PC-3 (cell line): ENCODE data around the gene TBC1D8. TPM values are rescaled to one million over a fixed set of nuclear protein-coding genes. Genes with fewer than 3 reads are reported as not detected.
A peak's percentile ranks its signal among the peaks of the same experiment; 100 is the strongest.

Source experiments
- ATAC-seq: fragments of 200-7000 bp; cut with Tn5 transposase; 2 replicates; pipeline ENCODE4 v1.9.1; 2020; ENCODE audit warnings: mild to moderate bottlenecking, moderate library complexity
- BruUV-seq: library from RNA; stranded (reverse); fragments of 400-500 nt; replicated peaks from 2 replicates; lab custom pipeline; 2021; lab: Mats Ljungman, UMichigan
- CTCF ChIA-PET: fragments of 300-600 bp; sonication (Branson Sonifier 250); formaldehyde crosslinking; loops from one replicate; lab custom pipeline; 2022; ENCODE audit warnings: antibody characterized with exemption; lab: Charles Lee
- POLR2A ChIA-PET: fragments of 300-600 bp; sonication (Branson Sonifier 250); formaldehyde crosslinking; loops from one replicate; lab custom pipeline; 2022; ENCODE audit warnings: antibody characterized with exemption; ENCODE audit not compliant: unreplicated experiment; lab: Charles Lee
- DNase-seq: peaks from one replicate; pipeline ENCODE4 v3.0.0-alpha.2; 2015
- H2AFZ ChIP-seq: fragments of 300-600 bp; sonication (generic); 2 replicates; pipeline ENCODE4 v1.6.0; 2016; ENCODE audit warnings: antibody characterized with exemption, low read length
- H3F3A ChIP-seq: fragments of 300-600 bp; sonication (generic); one replicate; pipeline ENCODE4 v1.6.0; 2017; ENCODE audit warnings: antibody characterized with exemption, low read length, control low read depth, mild to moderate bottlenecking; ENCODE audit not compliant: unreplicated experiment
- H3K27ac ChIP-seq: fragments of 300-600 bp; sonication (generic); 2 replicates; pipeline ENCODE4 v1.5.1; 2016; ENCODE audit warnings: mild to moderate bottlenecking, low read length
- H3K27me3 ChIP-seq: fragments of 300-600 bp; sonication (generic); 2 replicates; pipeline ENCODE4 v1.6.1; 2016; ENCODE audit warnings: low read length, mixed read lengths
- H3K36me3 ChIP-seq: fragments of 300-600 bp; sonication (generic); 2 replicates; pipeline ENCODE4 v1.6.1; 2016; ENCODE audit warnings: low read depth, mixed run types, low read length, mixed read lengths
- H3K4me1 ChIP-seq: fragments of 300-600 bp; sonication (generic); 2 replicates; pipeline ENCODE4 v1.5.1; 2016; ENCODE audit warnings: low read length; ENCODE audit not compliant: insufficient read depth
- H3K4me2 ChIP-seq: fragments of 300-600 bp; sonication (generic); 2 replicates; pipeline ENCODE4 v1.6.0; 2016; ENCODE audit warnings: low read length
- H3K4me3 ChIP-seq: fragments of 300-600 bp; sonication (generic); 2 replicates; pipeline ENCODE4 v1.5.1; 2016; ENCODE audit warnings: mild to moderate bottlenecking, low read length, mixed read lengths
- H3K79me2 ChIP-seq: fragments of 300-600 bp; sonication (generic); 2 replicates; pipeline ENCODE4 v1.6.1; 2017; ENCODE audit warnings: low read length, mixed read lengths
- H3K9ac ChIP-seq: fragments of 300-600 bp; sonication (generic); 2 replicates; pipeline ENCODE4 v1.6.0; 2016; ENCODE audit warnings: mild to moderate bottlenecking, low read length
- H3K9me2 ChIP-seq: fragments of 300-600 bp; sonication (generic); replicated peaks from 2 replicates; pipeline ENCODE4 v1.6.1; 2016; ENCODE audit warnings: mixed run types, low read length, mixed read lengths
- H3K9me3 ChIP-seq: fragments of 300-600 bp; sonication (generic); 2 replicates; pipeline ENCODE4 v1.6.1; 2016; ENCODE audit warnings: low read length, mixed read lengths
- H4K20me1 ChIP-seq: fragments of 300-600 bp; sonication (generic); 2 replicates; pipeline ENCODE4 v1.6.1; 2016; ENCODE audit warnings: low read length, mixed read lengths
- EZH2 ChIP-seq: fragments of 300-600 bp; sonication (generic); IDR thresholded peaks from one replicate; pipeline ENCODE4 v1.6.1; 2017; ENCODE audit warnings: antibody characterized with exemption, mild to moderate bottlenecking, low read length; ENCODE audit not compliant: unreplicated experiment
- EZH2phosphoT487 ChIP-seq: fragments of 300-600 bp; sonication (generic); IDR thresholded peaks from 2 replicates; pipeline ENCODE4 v1.6.1; 2018; ENCODE audit warnings: mild to moderate bottlenecking, antibody characterized with exemption, low read length, borderline replicate concordance
- intact Hi-C: fragments of 100-400 bp; cut with micrococcal nuclease; formaldehyde crosslinking; loops from 2 replicates; pipeline ENCODE4 v1.9.0; 2023
- total RNA-seq: library from RNA; depleted of rRNA; stranded (reverse); fragments of >200 nt; gene quantifications from 2 replicates; pipeline ENCODE4 v1.2.3, GENCODE V29; 2014
- TF ChIP-seq, protein P1 (sequence below): fragments of 300-600 bp; sonication (generic); conservative IDR thresholded peaks from 2 replicates; pipeline ENCODE4 v1.5.1; 2017; ENCODE audit warnings: antibody characterized with exemption, low read depth, mild to moderate bottlenecking, low read length

The TBC1D8 gene
- total RNA-seq, 1 experiment from 2014 or later, result 39.7 TPM

- no peak overlapping the region for H2AFZ ChIP-seq
- no peak for ATAC-seq
Measured at GRCh38 chr2:101111262-101111838, 39.8 kb downstream of the TBC1D8 start.

DNA sequence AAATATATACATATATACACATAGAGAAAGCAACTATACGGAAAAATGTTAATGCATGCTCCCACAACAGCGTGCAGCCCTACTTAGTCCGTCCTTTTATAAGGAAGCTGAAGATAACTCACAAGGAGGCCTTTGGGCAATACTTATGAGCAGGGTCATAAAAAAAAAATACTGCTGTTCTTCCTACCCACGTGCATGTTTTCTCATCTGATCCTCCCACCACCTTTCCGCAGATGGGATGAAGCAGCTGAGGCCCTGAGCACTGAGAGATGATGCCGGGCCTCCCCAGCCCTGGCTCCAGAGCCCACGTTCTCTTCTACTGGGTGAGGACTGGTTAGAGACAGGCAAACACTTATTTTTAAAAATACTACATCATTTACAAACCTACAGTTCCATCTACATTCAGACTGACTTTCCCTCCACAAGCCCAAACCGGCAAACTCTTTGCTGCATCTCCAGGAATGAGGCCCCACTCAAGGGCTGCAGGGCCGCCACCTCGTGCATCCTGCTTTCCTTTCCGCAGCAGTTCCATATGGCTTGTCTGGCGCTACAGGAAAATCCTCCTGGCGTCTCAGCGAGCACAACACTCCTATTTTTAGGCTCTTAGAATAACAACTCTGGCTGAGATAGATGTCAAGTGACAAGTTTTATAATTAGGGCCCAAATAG lies 41.6 kb downstream of the TBC1D8 start:
- Histone ChIP-seq H3K9me2 (no peaks in the 10 kb centered on the region), H4K20me1 (peaks cover 37% of the 10 kb centered on the region), H3K27me3 (no peaks in the 10 kb centered on the region), H3K9me3 (no peaks in the 10 kb centered on the region), H2AFZ (no peak overlapping the region), H3K4me3 (no peak overlapping the region), H3K4me1 (peaks cover 65% of the 10 kb centered on the region), H3K4me2 (no peak overlapping the region), H3F3A (peaks cover 9% of the 10 kb centered on the region), H3K79me2 (peaks cover 88% of the 10 kb centered on the region), H3K27ac (no peak overlapping the region), H3K9ac (no peak overlapping the region), H3K36me3 (peaks cover 6% of the 10 kb centered on the region; the same call in 1 of the 2 replicates)
- POLR2A ChIA-PET, result interaction anchor here (0.6 kb wide), 1 partner anchor 44 kb away, joined by 3 read pairs; no protein-coding TSS in a partner anchor
- intact Hi-C loops, result loop anchor here (5.0 kb wide), 2 partner anchors 38 to 72 kb away; no protein-coding TSS in a partner anchor
- no peak for ATAC-seq
- no peak for DNase-seq
- CTCF ChIA-PET, result interaction anchor here (0.5 kb wide), 1 partner anchor 14 kb away, joined by 3 read pairs; no protein-coding TSS in a partner anchor
- TF ChIP-seq EZH2phosphoT487, result no peak
- no peak for TF ChIP-seq EZH2
- TF ChIP-seq, protein P1, sequence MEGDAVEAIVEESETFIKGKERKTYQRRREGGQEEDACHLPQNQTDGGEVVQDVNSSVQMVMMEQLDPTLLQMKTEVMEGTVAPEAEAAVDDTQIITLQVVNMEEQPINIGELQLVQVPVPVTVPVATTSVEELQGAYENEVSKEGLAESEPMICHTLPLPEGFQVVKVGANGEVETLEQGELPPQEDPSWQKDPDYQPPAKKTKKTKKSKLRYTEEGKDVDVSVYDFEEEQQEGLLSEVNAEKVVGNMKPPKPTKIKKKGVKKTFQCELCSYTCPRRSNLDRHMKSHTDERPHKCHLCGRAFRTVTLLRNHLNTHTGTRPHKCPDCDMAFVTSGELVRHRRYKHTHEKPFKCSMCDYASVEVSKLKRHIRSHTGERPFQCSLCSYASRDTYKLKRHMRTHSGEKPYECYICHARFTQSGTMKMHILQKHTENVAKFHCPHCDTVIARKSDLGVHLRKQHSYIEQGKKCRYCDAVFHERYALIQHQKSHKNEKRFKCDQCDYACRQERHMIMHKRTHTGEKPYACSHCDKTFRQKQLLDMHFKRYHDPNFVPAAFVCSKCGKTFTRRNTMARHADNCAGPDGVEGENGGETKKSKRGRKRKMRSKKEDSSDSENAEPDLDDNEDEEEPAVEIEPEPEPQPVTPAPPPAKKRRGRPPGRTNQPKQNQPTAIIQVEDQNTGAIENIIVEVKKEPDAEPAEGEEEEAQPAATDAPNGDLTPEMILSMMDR, result no peak
- no TSS peak for BruUV-seq

More at GRCh38 chr2:101111262-101111838, 39.8 kb downstream of the TBC1D8 start:
- BruUV-seq, result no TSS peak
- intact Hi-C loops, result loop anchor here (5.0 kb wide), 2 partner anchors 36 to 74 kb away; no protein-coding TSS in a partner anchor
- no peak for TF ChIP-seq EZH2phosphoT487
- Histone ChIP-seq H3K4me1 (peaks cover 67% of the 10 kb centered on the region), H3F3A (peaks cover 9% of the 10 kb centered on the region), H3K79me2 (peaks cover 89% of the 10 kb centered on the region), H4K20me1 (peaks cover 28% of the 10 kb centered on the region; the same call in 1 of the 2 replicates), H3K9me3 (no peaks in the 10 kb centered on the region), H3K4me2 (peak overlapping the region; percentile 78; the same call in 1 of the 2 replicates), H3K27ac (peak overlapping the region; percentile 94), H3K9me2 (no peaks in the 10 kb centered on the region), H3K4me3 (no peak overlapping the region), H3K36me3 (peaks cover 6% of the 10 kb centered on the region; the same call in 1 of the 2 replicates), H3K27me3 (no peaks in the 10 kb centered on the region), H3K9ac (no peak overlapping the region)
- POLR2A ChIA-PET, result no interaction called here
- peak; percentile 17 for DNase-seq
- CTCF ChIA-PET, result no interaction called here

- CTCF ChIA-PET, result interaction anchor here (0.6 kb wide), 1 partner anchor 46 kb away, joined by 4 read pairs; no protein-coding TSS in a partner anchor
- TF ChIP-seq, protein P1, result no peak
- TF ChIP-seq EZH2 (no peak), EZH2phosphoT487 (no peak)
- Histone ChIP-seq H3F3A (peaks cover 5% of the 10 kb centered on the region), H2AFZ (no peak overlapping the region), H3K4me1 (peaks cover 61% of the 10 kb centered on the region), H3K9me2 (no peaks in the 10 kb centered on the region), H3K27me3 (no peaks in the 10 kb centered on the region), H3K9ac (no peak overlapping the region), H4K20me1 (peaks cover 45% of the 10 kb centered on the region), H3K4me3 (no peak overlapping the region), H3K27ac (no peak overlapping the region), H3K79me2 (peaks cover 98% of the 10 kb centered on the region), H3K4me2 (no peak overlapping the region), H3K9me3 (no peaks in the 10 kb centered on the region), H3K36me3 (peaks cover 6% of the 10 kb centered on the region; the same call in 1 of the 2 replicates)
- DNase-seq (no peak), ATAC-seq (no peak)
- BruUV-seq, result no TSS peak
- POLR2A ChIA-PET, result no interaction called here
- intact Hi-C loops, result no loop called here
Measured at GRCh38 chr2:101108357-101108756, 42.8 kb downstream of the TBC1D8 start.
